SIG-M5 treated with dmso at 0.1 percent for 504 hours (cell line): ENCODE data around the gene STPG4.

Experiments used
- DNase-seq: peaks from one replicate; lab custom pipeline; 2025; ENCODE audit not compliant: unreplicated experiment; lab: John Stamatoyannopoulos, UW

Gene STPG4

DNA sequence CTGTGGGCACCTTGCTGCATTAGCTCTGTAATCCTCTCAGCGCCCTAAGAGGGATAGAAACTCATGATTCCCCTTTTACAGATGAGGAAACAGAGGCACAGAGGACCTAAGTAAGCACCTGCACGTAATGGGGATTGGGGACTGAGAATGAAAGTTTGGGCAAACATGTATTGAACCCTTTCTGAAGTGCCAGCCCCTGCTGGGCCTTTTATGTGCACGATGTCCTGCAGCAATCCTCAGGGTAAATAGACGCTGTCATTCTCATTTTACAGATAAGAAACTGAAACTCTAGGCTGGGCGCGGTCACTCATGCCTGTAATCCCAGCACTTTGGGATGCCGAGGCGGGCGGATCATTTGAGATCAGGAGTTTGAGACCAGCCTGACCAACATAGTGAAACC, 117.4 kb downstream of the STPG4 start:
- no peak for DNase-seq
